K562 (cell line): ENCODE measurements around the gene CD46. TPM values are rescaled to one million over a fixed set of nuclear protein-coding genes. Genes with fewer than 3 reads are reported as not detected.

Source experiments
- CREB1 ChIP-seq, 2 experiments: sonication (generic) in 1 of 2; formaldehyde crosslinking in 1 of 2; IDR thresholded peaks; 2 replicates each; pipeline versions ENCODE4 v1.6.1 to v1.8.0; 2012 to 2022; ENCODE audit warnings: inconsistent platforms in 1 of 2, mild to moderate bottlenecking in 1 of 2, missing genetic modification reagents in 1 of 2, moderate library complexity in 1 of 2
- CTCF ChIP-seq, 3 experiments: IDR thresholded peaks in 2 of 3; conservative IDR thresholded peaks in 1 of 3; 2 replicates each; pipeline ENCODE4 v1.5.1; 2011 to 2012; ENCODE audit warnings: low read length in 3 of 3, mild to moderate bottlenecking in 3 of 3, control low read depth in 2 of 3, improper control_type of control experiment in 1 of 3, inconsistent platforms in 1 of 3, low read depth in 1 of 3, mixed read lengths in 1 of 3, moderate library complexity in 1 of 3; ENCODE audit not compliant: insufficient read depth in 2 of 3
- CTCFL ChIP-seq: IDR thresholded peaks from 2 replicates; pipeline ENCODE4 v1.6.1; 2011; ENCODE audit warnings: borderline replicate concordance, low read depth, mild to moderate bottlenecking, moderate library complexity, low read length; ENCODE audit not compliant: insufficient read depth, poor library complexity, severe bottlenecking
- ETV1 ChIP-seq: fragments of 450-650 bp; conservative IDR thresholded peaks from 2 replicates; pipeline ENCODE4 v1.6.1; 2016; ENCODE audit warnings: missing genetic modification characterization, control low read depth, low read depth, missing compliant biosample characterization
- FOXJ2 ChIP-seq: fragments of 200-800 bp; sonication (Bioruptor generic); IDR thresholded peaks from 2 replicates; pipeline ENCODE4 v1.6.1; 2016; ENCODE audit warnings: missing genetic modification characterization, missing compliant biosample characterization
- PHF21A ChIP-seq: fragments of 450-650 bp; IDR thresholded peaks from 2 replicates; pipeline ENCODE4 v1.6.1; 2017; ENCODE audit warnings: low read depth, borderline replicate concordance
- POU5F1 ChIP-seq: fragments of 150-350 bp; IDR thresholded peaks from 2 replicates; pipeline ENCODE4 v1.6.1; 2014; ENCODE audit warnings: borderline replicate concordance, low read length, low read depth, mild to moderate bottlenecking; ENCODE audit not compliant: partially characterized antibody
- RFX5 ChIP-seq: IDR thresholded peaks from 2 replicates; pipeline ENCODE4 v1.6.1; 2011; ENCODE audit warnings: low read depth, mild to moderate bottlenecking, improper control_type of control experiment, low read length
- SIRT6 ChIP-seq: IDR thresholded peaks from one replicate; pipeline ENCODE4 v1.6.1; 2012; ENCODE audit warnings: low read depth, mild to moderate bottlenecking, control low read depth, inconsistent platforms, low read length, moderate library complexity
- SMARCC2 ChIP-seq: fragments of 450-650 bp; IDR thresholded peaks from 2 replicates; pipeline ENCODE4 v1.6.1; 2017; ENCODE audit warnings: antibody characterized with exemption, moderate library complexity, mild to moderate bottlenecking, low read depth
- TBL1XR1 ChIP-seq, 2 experiments: IDR thresholded peaks; 2 replicates each; pipeline ENCODE4 v1.6.1; 2012; ENCODE audit warnings: improper control_type of control experiment in 2 of 2, low read length in 2 of 2, mild to moderate bottlenecking in 1 of 2
- TCF15 ChIP-seq: fragments of 250-450 bp; sonication (Bioruptor Pico); IDR thresholded peaks from 2 replicates; pipeline ENCODE4 v1.8.0; 2022; ENCODE audit warnings: moderate library complexity, mild to moderate bottlenecking, inconsistent platforms
- TGIF2 ChIP-seq: sonication (generic); formaldehyde crosslinking; IDR thresholded peaks from 2 replicates; pipeline ENCODE4 v1.8.1; 2022; ENCODE audit warnings: mild to moderate bottlenecking, missing genetic modification reagents, moderate library complexity
- USF1 ChIP-seq: sonication (generic); formaldehyde crosslinking; IDR thresholded peaks from 2 replicates; pipeline ENCODE4 v1.9.0; 2022; ENCODE audit warnings: mild to moderate bottlenecking, missing genetic modification reagents
- ZBTB12 ChIP-seq: fragments of 250-450 bp; sonication (Bioruptor Pico); IDR thresholded peaks from 2 replicates; pipeline ENCODE4 v1.4.0; 2020
- ZNF197 ChIP-seq: fragments of 200-800 bp; sonication (Bioruptor generic); IDR thresholded peaks from 2 replicates; pipeline ENCODE4 v1.6.1; 2016; ENCODE audit warnings: low read depth, missing genetic modification characterization, missing compliant biosample characterization
- ZNF41 ChIP-seq: fragments of 250-450 bp; sonication (Bioruptor Pico); conservative IDR thresholded peaks from 2 replicates; pipeline ENCODE4 v1.4.0; 2020; ENCODE audit warnings: mild to moderate bottlenecking
- ZNF444 ChIP-seq: fragments of 250-450 bp; sonication (Bioruptor Pico); IDR thresholded peaks from 2 replicates; pipeline ENCODE4 v1.4.0; 2020; ENCODE audit warnings: mild to moderate bottlenecking, moderate library complexity
- ZNF76 ChIP-seq: fragments of 250-450 bp; sonication (Bioruptor Pico); IDR thresholded peaks from 2 replicates; pipeline ENCODE4 v1.4.0; 2020; ENCODE audit warnings: mild to moderate bottlenecking, moderate library complexity, borderline replicate concordance
- ZZZ3 ChIP-seq: fragments of 450-650 bp; IDR thresholded peaks from 2 replicates; pipeline ENCODE4 v1.6.1; 2016; ENCODE audit warnings: antibody characterized with exemption, mild to moderate bottlenecking, moderate library complexity
- polyA plus RNA-seq, 8 experiments: library from polyadenylated mRNA; depleted of rRNA in 4 of 8; stranded (reverse) in 5 of 8; unstranded in 3 of 8; fragments of >200 nt; fragmentation: Nextera tagmentation in 2 of 8; fragmentation: Illumina TruSeq in 1 of 8; extraction: Ambion mirVana in 2 of 8; extraction: Trizol in 1 of 8; gene quantifications; 2 replicates each; pipeline versions ENCODE4 v1.2.1 to v1.2.3, GENCODE V29; 2011 to 2014; ENCODE audit warnings: inconsistent platforms in 1 of 8, missing spikeins in 1 of 8
- total RNA-seq, 7 experiments: library from RNA; depleted of rRNA in 6 of 7; stranded (reverse); fragments of >200 nt in 6 of 7; fragmentation: Illumina TruSeq in 2 of 7; extraction: Trizol in 2 of 7; gene quantifications; 2 replicates each; pipeline versions ENCODE4 v1.2.1 to v1.2.3, GENCODE V29; 2011 to 2021; ENCODE audit warnings: low replicate concordance in 1 of 7

CD46 gene
- total and polyA plus RNA-seq, 9 of the 15 experiments (the other 6 are each of a cell fraction or from before 2014, with no cell fraction given), result 87.9 to 374 (median 156) TPM

GRCh38 chr1:207817778-207818751 is 66.2 kb downstream of the CD46 start (continued):
- TF ChIP-seq USF1 (0 out of 2 replicates have a peak, but pooled peaks have one; percentile 19), ZNF41 (CRISPR knock-in tag) (peak; percentile 86), FOXJ2 (tag) (no peak; the same call in 1 of the 2 replicates), RFX5 (no peak), SIRT6 (no peak), ETV1 (0 out of 2 replicates have a peak, but pooled peaks have one; percentile 23), ZBTB12 (peak; percentile 73), ZNF76 (CRISPR knock-in tag) (peak; percentile 91), ZNF197 (no peak; the same call in 1 of the 2 replicates), CTCF (IDR thresholded peaks at IDR 0.05 in 2 of 3, conservative IDR thresholded peaks at IDR 0.05 in 1 of 3; ENCODE audit: insufficient read depth in 2 of 3, low read depth in 1 of 3, low read length in 3 of 3) (no peak), TGIF2 (CRISPR knock-in tag) (no peak), CTCFL (no peak), ZZZ3 (no peak), PHF21A (no peak), TCF15 (CRISPR knock-in tag) (peak; percentile 90), SMARCC2 (no peak), TBL1XR1 (IDR thresholded peaks at IDR 0.05; ENCODE audit: low read length in 2 of 2) (no peak), POU5F1 (no peak), ZNF444 (CRISPR knock-in tag) (no peak), CREB1 (IDR thresholded peaks at IDR 0.05) (no peak), CREB1 (CRISPR knock-in tag; IDR thresholded peaks at IDR 0.05) (no peak)
